ENCODE measurements around the gene OR2A25.

The OR2A25 gene, protein sequence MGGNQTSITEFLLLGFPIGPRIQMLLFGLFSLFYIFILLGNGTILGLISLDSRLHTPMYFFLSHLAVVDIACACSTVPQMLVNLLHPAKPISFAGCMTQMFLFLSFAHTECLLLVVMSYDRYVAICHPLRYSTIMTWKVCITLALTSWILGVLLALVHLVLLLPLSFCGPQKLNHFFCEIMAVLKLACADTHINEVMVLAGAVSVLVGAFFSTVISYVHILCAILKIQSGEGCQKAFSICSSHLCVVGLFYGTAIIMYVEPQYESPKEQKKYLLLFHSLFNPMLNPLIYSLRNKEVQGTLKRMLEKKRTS

DNA sequence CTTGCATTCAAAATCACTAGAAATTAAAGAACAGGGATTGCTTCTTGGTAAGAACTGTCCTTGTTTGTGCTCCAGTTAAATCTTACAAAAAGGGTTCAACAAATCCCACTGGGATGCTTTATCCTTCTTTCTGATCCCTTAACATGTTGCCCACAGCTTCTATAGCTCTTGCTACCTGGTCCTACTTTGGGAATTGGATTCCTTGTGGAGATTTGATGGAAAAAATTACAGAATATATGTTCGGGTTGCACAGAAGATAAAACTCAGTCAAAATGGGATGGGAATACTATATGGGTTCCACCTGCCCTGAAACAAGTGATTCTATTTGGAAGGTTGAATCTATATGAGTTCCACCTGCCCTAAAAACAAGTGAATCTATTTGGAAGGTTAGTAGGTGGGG lies at the start of gene OR2A25:
OR2A25 (plus strand) TSS at position 301 of the 400 bp plus-strand sequence. CDS start 4,409 bp downstream, outside the sequence.
- H3K36me3 ChIP-seq, result no peaks in the 10 kb centered on the region
- intact Hi-C loops (cut with DNase I; ENCODE audit: low total_unique reads), result no loop called here
- H3K4me1 ChIP-seq, result no peaks in the 10 kb centered on the region
- no peaks in the 10 kb centered on the region for H3K27me3 ChIP-seq
- TF ChIP-seq, protein P1, sequence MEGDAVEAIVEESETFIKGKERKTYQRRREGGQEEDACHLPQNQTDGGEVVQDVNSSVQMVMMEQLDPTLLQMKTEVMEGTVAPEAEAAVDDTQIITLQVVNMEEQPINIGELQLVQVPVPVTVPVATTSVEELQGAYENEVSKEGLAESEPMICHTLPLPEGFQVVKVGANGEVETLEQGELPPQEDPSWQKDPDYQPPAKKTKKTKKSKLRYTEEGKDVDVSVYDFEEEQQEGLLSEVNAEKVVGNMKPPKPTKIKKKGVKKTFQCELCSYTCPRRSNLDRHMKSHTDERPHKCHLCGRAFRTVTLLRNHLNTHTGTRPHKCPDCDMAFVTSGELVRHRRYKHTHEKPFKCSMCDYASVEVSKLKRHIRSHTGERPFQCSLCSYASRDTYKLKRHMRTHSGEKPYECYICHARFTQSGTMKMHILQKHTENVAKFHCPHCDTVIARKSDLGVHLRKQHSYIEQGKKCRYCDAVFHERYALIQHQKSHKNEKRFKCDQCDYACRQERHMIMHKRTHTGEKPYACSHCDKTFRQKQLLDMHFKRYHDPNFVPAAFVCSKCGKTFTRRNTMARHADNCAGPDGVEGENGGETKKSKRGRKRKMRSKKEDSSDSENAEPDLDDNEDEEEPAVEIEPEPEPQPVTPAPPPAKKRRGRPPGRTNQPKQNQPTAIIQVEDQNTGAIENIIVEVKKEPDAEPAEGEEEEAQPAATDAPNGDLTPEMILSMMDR (IDR thresholded peaks at IDR 0.05), result no peak
- H3K9me3 ChIP-seq, result no peaks in the 10 kb centered on the region
- no peak for DNase-seq
- H3K27ac ChIP-seq, result no peak within 1 kb of the TSS
- H3K4me3 ChIP-seq, result no peak within 1 kb of the TSS

DNA sequence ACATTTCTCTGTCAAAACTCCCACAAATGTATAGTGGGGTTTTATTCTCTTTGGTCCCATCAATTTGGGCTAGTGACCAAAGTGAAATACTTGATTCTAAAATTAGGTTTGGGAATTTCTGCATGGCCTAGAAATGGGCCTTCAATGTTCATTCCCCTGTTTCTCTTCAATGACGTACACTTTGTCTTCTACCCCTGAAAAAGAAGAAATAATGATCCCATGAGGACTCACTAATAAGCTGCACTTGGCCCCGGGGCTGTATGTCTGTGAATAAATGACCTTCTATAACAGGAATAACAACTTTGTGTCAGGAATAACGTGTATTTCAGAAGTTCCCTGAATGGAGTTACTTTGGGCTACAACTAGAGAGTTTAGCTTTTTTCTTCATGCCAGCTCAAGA lies 49.3 kb upstream of the OR2A25 start:
- Histone ChIP-seq H3K4me1 (peaks cover 0 to 7% (median 0%) of the 10 kb centered on the region in 4 donors), H3K9me3 (no peaks in the 10 kb centered on the region), H3K27ac (no peak overlapping the region), H3K27me3 (no peaks in the 10 kb centered on the region), H3K4me3 (no peak overlapping the region), H3K36me3 (no peaks in the 10 kb centered on the region)
- intact Hi-C loops (cut with DNase I; ENCODE audit: low total_unique reads), result no loop called here
- no peak for DNase-seq
- TF ChIP-seq, protein P1 (IDR thresholded peaks at IDR 0.05), result no peak

DNA sequence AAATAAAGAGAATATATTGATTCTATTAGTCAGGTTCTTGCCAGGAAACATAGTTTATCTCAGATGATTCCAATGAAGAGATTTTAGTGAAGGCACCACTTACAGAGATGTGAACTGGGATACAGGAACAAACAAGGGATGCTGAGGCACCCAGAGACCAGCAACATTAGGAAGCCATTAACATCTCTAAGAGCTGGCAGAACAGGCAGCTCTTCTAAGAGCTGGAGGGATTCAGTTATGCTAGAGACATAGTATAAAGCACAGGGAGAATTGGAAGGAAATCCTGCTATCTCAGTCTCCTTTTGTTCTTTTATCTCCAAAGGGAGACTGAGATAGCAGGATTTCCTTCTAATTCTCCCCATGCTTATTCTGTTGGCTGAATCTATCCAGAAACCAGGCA lies 47.4 kb upstream of the OR2A25 start:
- intact Hi-C loops (cut with DNase I; ENCODE audit: low total_unique reads), result no loop called here
- Histone ChIP-seq H3K27me3 (no peaks in the 10 kb centered on the region), H3K36me3 (no peaks in the 10 kb centered on the region)

GRCh38 chr7:144023171-144023827 lies 46.3 kb upstream of the OR2A25 start:
- Histone ChIP-seq H3K4me3 (no peak overlapping the region), H3K9me3 (no peaks in the 10 kb centered on the region), H3K27ac (no peak overlapping the region), H3K4me1 (peaks cover 0 to 7% (median 0%) of the 10 kb centered on the region in 4 donors), H3K27me3 (no peaks in the 10 kb centered on the region), H3K36me3 (no peaks in the 10 kb centered on the region)
- intact Hi-C loops (cut with DNase I; ENCODE audit: low total_unique reads), result no loop called here
- TF ChIP-seq, protein P1 (IDR thresholded peaks at IDR 0.05), result no peak
- DNase-seq, result no peak

More for the DNA sequence above, 47.4 kb upstream of the OR2A25 start:
- Histone ChIP-seq H3K27ac (no peak overlapping the region), H3K4me3 (no peak overlapping the region), H3K4me1 (peaks cover 0 to 7% (median 0%) of the 10 kb centered on the region in 4 donors), H3K9me3 (no peaks in the 10 kb centered on the region)
- TF ChIP-seq, protein P1 (IDR thresholded peaks at IDR 0.05), result no peak
- no peak for DNase-seq

DNA sequence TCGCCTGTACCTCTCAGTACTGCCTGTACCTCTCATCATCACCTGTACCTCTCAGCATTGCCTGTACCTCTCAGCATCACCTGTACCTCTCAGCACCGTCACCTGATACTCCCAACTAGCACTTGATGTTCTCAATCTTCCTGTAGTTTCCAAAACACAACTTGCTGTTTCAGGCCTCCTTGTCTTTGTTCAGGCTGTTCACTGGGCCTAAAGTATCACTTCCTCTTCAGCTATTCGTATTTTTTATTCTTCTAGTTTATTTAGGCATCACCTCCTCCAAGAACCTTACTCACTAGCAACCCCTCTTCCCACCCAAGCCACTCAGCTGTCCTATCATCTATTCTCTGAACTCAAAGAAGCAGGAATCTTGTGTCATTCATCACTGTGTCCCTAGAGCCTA lies 45.4 kb upstream of the OR2A25 start:
- no peak for DNase-seq
- Histone ChIP-seq H3K9me3 (no peaks in the 10 kb centered on the region), H3K36me3 (no peaks in the 10 kb centered on the region), H3K27me3 (no peaks in the 10 kb centered on the region), H3K4me1 (peaks cover 0 to 6% (median 0%) of the 10 kb centered on the region in 4 donors), H3K27ac (no peak overlapping the region), H3K4me3 (no peak overlapping the region)
- intact Hi-C loops (cut with DNase I; ENCODE audit: low total_unique reads), result no loop called here
- TF ChIP-seq, protein P1 (IDR thresholded peaks at IDR 0.05), result no peak
